GM12892 (cell line): ENCODE data around the gene FUCA2.

Experiments
- POLR2A ChIP-seq: IDR thresholded peaks from 2 replicates; pipeline ENCODE4 v1.6.1; 2011; ENCODE audit warnings: low read depth, low read length, control low read depth
- POLR2AphosphoS5 ChIP-seq: IDR thresholded peaks from 2 replicates; pipeline ENCODE4 v1.6.1; 2011; ENCODE audit warnings: low read depth, low read length, control low read depth

DNA sequence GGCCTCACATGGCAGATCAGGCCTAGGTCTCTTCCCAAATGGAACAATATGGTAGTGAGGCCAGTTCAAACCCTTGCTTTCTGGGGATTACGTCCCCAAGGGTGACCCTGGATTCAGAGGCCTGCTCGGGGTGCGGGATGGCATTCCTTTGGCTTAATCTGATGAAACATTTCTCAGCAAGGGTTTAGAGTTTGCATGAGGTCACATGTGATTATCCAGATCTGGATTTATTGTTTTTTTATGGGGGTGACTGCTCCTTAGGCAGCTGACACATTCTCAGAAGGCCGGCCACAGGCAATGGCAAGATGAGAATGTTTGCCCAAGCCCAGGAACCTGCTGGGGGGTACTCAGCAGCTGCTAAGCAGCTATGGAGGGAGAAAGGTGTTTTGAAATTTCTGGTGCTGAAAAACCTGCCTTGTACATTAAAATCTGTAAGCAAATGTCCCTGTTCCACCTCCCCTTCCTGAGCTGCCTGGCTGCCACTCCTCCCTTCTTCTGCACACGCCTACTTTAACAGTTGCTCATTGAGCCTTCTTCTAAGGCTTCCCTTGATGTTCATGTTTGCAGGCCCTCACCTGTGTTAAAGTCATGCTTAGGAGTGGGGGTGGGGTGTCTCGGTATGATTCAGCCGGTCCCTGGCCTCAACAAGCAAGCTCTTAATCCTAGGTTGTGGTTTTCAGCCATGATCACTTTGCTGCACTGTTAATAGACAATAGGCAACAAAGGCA, 37.9 kb upstream of the FUCA2 start:
- no peak for TF ChIP-seq POLR2A
- no peak for TF ChIP-seq POLR2AphosphoS5
